Measurements from ENCODE around the gene LIPG. TPM values are rescaled to one million over a fixed set of nuclear protein-coding genes. Genes with fewer than 3 reads are reported as not detected.
"Not testable (repeated sequence)": the region's sequence is repeated elsewhere in the genome, so short reads cannot be mapped to it uniquely, and the experiment has no call there.

Gene LIPG
- polyA plus RNA-seq, 1 donor = 4.2 TPM

- DNase-seq = no peak
These were observed 12.0 kb downstream of the LIPG start for GRCh38 chr18:49573835-49574234.

GRCh38 chr18:49579041-49579440, 17.2 kb downstream of the LIPG start:
- DNase-seq = not testable (repeated sequence)

DNA sequence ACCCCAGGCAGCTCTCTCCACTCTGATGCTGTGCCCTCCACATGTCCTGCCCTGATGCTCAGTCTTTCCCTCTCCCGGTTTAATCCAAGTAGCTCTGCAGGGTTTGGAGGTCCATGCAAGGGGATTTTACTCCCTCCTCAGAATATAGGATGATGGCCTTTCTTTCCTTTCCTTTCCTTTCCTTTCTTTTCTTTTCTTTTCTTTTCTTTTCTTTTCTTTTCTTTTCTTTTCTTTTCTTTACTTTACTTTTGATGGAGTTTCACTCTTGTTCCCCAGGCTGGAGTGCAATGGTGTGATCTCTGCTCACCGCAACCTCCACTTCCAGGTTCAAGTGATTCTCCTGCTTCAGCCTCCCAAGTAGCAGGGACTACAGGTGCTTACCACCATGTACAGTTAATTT, 17.7 kb downstream of the LIPG start:
- DNase-seq = not testable (repeated sequence)

- DNase-seq = no peak
These were observed 18.4 kb downstream of the LIPG start for GRCh38 chr18:49580279-49580678.

GRCh38 chr18:49581371-49581770, 19.5 kb downstream of the LIPG start:
- DNase-seq = no peak

- no peak for DNase-seq
These were observed 20.7 kb downstream of the LIPG start for GRCh38 chr18:49582579-49582978.

GRCh38 chr18:49584394-49584793, 22.5 kb downstream of the LIPG start:
- DNase-seq = no peak

DNA sequence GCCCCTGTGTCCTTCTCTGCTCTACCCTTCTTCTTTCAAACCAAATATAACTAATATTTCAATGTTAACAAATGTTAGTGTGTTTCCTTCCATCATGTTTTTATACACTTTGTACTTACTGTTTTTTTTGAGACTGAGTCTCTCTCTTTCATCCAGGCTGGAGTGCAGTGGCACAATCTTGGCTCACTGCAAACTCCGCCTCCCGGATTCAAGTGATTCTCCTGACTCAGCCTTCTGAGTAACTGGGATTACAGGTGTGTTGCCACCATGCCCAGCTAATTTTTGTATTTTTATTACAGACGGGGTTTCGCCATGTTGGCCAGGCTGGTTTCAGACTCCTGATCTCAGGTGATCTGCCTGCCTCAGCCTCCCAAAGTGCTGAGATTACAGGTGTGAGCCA, 23.1 kb downstream of the LIPG start:
- not testable (repeated sequence) for DNase-seq

- DNase-seq = no peak
These were observed 24.2 kb downstream of the LIPG start for GRCh38 chr18:49585781-49586663.

GRCh38 chr18:49588171-49588570, 26.3 kb downstream of the LIPG start:
- DNase-seq = no peak

- no peak for DNase-seq
These were observed 27.1 kb downstream of the LIPG start for GRCh38 chr18:49588971-49589370.

DNA sequence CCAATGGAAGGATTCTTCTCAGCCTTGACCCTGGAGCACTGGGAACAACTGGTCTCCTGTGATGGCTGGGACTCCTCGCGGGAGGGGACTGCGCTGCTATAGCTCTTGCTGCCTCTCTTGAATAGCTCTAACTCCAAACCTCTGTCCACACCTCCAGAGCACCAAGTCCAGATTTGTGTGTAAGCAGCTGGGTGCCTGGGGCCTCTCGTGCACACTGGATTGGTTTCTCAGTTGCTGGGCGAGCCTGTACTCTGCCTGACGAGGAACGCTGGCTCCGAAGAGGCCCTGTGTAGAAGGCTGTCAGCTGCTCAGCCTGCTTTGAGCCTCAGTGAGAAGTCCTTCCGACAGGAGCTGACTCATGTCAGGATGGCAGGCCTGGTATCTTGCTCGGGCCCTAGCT, 28.8 kb downstream of the LIPG start:
- no peak for DNase-seq

DNA sequence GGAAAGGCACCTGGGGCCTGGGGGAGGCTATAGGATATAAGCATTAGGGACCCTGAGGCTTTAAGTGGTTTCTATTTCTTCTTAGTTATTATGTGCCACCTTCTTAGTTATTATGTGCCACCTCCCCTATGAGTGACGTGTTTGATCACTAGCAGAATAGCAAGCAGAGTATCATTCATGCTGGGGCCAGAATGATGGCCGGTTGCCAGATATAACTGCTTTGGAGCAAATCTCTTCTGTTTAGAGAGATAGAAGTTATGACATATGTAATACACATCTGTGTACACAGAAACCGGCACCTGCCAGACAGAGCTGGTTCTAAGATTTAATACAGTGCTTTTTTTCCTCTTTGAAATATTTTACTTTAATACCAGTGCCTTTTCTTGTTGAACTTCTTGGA, 29.4 kb downstream of the LIPG start:
- DNase-seq = no peak

DNA sequence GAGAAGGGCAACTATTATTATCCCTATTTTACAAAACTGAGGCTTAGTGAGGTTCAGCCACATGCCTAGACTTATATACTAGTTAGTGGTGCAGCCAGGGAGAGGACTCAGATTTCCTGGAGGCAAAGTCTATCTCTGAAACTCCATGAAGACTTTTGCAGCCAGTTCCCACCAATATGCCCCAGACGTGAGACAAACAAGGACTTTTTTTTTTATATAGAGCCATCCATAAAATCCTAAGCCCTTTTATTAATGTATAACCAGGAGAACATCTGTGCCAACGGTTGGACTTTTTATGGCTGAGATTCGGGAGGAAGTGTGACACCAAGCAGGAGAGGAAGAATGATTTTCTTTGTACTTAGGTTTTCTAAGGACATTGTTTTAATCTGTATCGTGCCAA, 29.9 kb downstream of the LIPG start:
- no peak for DNase-seq

DNA sequence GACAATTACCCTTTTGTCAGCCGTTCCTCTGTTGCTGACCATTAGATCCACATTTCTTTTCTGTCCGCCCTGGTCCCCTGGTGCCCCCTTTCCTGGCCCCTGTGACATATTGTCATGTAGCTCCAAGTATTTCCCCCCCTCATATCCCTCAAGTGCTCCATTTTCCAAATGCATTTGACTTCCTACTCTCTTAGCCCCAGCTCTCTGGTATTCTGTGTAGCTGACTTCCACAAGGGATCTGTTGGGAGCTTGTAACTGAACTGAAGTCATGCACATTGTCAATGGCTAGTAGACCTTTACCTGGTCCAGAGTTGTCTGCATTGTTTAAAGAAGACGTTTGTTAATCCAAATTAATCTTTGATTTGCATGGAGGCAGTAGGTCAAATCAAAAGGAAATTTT, 34.8 kb downstream of the LIPG start:
- no peak for DNase-seq

GRCh38 chr18:49597157-49597931, 35.5 kb downstream of the LIPG start:
- DNase-seq = no peak

DNA sequence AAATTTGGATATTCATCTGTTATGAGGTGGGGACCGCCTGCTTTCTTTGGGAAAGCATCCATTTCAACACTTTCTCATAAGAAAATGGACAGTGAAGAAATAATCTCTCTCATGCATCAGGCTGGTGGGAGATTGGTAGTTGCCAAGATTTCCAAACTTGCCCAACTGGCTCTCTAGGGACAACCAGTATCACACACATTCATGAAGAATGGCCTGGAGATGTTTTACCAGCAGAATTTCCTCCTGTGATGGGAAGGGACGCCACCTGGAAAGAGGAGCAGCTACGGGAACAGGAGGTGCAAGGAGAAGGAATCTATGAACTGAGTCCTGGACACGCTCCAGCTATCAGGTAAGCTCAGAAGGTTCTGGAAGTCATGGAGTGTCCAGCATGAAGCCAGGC, 39.4 kb downstream of the LIPG start:
- no peak for DNase-seq

DNA sequence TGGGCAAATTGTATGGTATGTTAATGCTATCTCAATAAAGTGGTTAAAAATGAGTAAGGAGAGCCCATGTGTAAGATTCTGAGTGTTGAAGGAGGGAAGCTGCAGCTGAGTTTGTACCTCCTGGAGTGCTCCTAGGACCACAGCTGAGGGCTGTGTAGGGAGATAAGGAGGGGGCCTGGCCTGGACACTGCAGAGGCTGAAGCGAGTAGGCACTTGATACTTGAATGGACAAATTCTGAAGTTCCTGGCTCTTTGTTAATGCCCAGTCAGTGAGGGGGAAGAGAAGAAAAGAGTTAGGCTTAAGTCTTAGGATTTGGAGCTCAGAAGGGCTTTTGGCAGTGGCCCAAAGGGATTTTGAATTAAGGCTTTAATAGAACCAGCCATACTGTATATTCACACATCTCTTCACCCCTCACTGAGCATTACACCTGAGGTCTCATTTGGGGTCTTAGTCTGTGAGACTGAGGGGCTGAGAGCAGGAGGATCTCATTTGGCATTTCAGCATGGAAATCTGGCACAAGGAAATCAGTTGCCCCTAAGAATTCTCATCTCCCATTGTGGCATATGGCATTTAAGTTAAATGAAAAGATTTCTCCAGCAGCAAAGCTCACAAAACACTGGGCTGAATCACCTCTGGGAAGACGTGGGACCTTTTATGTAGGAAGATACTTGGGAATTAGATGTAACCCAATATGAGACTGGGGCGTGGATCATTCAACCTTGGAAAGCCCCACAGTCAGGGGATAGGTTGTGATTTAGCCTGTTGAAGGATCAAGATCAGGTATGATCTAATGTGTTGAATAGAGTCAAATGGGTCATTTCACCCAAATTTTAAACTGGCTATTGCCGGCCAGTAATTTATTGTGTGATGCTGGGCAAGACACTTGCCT, 46.8 kb downstream of the LIPG start:
- no peak for DNase-seq

DNA sequence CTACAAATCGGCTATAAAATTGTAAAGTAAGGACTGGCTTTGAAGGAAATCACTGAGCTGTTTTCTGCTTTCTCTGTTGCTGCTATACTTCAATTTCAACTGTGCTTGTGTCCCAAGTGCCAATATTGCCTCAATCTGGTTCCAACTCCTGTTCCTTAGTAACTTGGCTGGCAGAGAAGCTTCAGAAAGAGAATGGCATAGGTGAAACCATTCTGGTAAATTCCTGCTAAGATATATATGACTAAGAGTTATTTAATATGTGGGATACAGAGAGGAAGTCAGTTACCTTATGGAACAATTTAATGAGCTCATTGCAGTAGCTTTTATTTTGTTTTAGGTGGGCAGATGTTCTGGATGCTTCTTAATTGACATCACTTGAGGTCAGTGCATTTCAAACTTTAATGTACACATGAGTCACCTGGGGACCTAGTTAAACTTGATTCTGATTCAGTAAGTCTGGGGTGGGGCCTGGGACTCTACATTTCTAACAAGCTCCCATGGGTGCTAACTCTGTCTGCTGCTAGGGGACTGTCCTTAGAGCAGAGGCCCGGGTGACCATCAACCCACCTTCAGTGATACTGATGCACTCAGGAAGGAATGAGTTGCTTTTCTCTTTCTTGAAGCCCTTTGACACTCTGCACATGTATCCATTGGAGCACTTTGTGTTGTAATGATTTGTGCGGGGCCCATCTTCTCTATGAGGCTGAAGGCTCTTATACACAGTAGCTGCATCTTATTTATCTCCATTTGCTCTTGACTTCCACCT, 47.6 kb downstream of the LIPG start:
- no peak for DNase-seq

GRCh38 chr18:49610022-49610445, 48.2 kb downstream of the LIPG start:
- no peak for DNase-seq

GRCh38 chr18:49611316-49611715, 49.5 kb downstream of the LIPG start:
- no peak for DNase-seq

DNA sequence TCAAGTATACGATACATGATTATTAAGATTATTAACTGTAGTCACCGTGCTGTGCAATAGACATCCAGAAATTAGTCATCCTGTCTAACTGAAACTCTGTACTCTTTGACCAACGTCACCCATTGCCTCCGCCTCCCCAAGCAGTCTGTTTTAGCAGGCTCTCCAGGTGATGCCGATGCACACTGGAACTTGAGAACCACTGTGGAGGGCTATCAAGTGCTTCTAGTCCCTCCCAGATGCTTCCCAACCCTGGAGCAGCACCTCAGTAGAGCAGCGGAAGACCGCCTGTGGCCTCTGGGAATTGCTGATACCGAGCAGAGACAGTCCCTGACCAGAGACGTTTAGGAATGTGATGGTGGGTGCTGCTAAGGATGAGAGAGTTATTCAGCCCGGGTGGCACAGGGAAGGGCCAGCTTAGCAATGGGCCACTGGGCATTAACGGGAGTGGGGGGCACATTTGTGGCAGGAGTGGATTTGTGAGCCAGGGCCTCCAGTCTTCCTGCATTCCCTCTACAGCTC, 50.7 kb downstream of the LIPG start:
- DNase-seq = no peak
